Measurements from ENCODE around the gene SLC11A1.

DNA sequence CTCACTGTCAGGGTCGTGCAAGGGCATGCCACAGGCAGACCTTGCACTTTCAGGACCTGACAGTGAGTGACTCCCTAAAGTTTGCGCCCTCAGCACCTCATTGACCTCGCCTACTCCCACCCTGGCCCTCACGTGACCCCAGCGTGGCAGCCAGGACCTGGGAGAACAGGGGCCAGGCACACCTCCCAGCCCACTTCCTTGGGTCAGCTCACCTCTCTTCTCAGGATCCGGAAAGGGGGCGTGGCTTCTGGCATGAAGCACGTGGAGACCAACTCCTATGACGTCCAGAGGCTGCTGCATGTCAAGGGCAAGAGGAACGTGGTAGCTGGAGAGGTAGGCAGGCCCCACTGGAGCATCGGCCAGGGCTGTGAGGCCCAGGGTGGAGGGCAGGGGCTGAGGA is 45.7 kb downstream of the SLC11A1 start:
- TF ChIP-seq POLR2AphosphoS5 (IDR thresholded peaks at IDR 0.05) (no peak), POLR2A (IDR thresholded peaks at IDR 0.05; ENCODE audit: low read depth) (no peak), EP300 (IDR thresholded peaks at IDR 0.05) (no peak)
- TF ChIP-seq, protein P1, sequence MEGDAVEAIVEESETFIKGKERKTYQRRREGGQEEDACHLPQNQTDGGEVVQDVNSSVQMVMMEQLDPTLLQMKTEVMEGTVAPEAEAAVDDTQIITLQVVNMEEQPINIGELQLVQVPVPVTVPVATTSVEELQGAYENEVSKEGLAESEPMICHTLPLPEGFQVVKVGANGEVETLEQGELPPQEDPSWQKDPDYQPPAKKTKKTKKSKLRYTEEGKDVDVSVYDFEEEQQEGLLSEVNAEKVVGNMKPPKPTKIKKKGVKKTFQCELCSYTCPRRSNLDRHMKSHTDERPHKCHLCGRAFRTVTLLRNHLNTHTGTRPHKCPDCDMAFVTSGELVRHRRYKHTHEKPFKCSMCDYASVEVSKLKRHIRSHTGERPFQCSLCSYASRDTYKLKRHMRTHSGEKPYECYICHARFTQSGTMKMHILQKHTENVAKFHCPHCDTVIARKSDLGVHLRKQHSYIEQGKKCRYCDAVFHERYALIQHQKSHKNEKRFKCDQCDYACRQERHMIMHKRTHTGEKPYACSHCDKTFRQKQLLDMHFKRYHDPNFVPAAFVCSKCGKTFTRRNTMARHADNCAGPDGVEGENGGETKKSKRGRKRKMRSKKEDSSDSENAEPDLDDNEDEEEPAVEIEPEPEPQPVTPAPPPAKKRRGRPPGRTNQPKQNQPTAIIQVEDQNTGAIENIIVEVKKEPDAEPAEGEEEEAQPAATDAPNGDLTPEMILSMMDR (IDR thresholded peaks at IDR 0.05) = no peak
